GM18870 (cell line): ENCODE measurements around the gene POU6F2.

Experiments
- ATAC-seq: cut with Tn5 transposase; IDR thresholded peaks from one replicate; pipeline ENCODE4 v1.9.1; 2021; ENCODE audit warnings: moderate library complexity; ENCODE audit not compliant: unreplicated experiment

POU6F2 gene

DNA sequence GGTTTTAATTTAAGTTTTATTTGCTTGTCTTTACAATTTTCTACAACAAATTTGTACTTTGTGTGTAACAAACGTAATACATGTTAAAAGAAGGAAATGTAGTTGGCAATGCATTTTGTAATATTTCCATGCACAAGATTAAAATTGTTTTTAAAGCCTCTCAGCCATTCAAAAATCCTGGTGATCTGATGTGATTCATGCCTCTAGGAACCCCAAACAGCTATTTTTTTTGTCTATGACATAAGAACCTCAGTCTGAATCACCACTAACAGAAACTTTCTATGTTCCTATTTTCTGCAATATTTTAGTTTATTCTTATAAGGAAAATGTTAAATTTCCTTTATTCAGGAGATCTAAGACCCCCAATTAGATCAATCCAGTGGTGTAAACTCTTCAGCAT, 405.4 kb downstream of the POU6F2 start:
- ATAC-seq: no peak

DNA sequence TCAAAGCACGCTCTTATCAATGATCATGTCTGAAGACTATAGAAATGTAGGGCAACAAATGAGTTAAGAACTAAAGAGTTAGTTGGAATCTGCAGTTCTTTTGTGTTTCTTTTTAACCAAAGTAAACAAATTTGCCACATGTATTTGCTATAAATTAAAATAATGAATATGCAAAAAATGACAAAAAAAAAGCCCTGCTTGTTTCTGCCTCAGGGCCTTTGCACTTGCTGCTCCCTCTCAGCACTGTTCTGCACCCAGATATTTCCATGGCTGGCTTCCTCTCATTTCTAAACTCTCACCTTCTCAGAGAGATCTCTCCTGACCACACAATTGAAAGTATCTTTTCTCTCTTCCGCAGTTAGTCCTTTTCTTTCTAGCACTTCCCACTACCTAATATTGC, 406.7 kb downstream of the POU6F2 start:
- no peak for ATAC-seq

DNA sequence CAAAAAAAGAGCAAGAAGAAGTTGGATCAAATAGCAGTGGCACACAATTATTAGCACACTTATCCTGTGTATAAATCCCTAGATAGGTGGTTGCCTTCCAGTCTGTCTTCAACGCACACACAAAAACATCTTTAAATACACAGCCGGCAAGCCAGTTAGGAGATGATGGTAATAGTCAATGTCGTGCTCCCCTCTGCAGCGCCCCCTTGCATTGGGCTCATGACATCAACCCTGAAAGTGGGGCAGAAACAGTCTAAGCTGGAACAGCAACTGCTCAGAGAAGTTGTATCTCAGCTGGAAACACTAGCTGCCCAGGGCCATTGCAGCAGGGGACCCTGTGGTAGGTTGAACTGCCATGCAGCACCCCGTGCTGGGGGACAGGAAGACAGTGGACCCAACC, 409.0 kb downstream of the POU6F2 start:
- no peak for ATAC-seq

DNA sequence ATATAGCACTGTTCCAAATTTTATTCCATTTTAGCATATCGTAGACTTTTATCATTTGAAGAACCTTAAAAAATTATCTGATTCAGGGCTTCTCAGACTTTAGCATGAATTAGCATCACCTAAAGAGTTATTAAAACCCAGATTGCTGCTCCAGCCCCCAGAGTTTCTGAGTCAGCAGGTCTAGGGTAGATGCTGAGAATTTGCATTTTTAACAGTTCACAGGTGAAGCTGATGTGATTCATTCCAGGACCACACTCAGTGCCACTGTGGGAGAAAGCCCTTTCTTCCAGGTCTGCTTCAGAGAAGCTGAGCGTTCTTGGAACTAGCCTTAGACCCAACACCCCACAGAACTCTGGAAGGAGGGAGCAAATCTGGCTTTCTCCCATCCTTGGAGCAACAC, 414.4 kb downstream of the POU6F2 start:
- no peak for ATAC-seq

DNA sequence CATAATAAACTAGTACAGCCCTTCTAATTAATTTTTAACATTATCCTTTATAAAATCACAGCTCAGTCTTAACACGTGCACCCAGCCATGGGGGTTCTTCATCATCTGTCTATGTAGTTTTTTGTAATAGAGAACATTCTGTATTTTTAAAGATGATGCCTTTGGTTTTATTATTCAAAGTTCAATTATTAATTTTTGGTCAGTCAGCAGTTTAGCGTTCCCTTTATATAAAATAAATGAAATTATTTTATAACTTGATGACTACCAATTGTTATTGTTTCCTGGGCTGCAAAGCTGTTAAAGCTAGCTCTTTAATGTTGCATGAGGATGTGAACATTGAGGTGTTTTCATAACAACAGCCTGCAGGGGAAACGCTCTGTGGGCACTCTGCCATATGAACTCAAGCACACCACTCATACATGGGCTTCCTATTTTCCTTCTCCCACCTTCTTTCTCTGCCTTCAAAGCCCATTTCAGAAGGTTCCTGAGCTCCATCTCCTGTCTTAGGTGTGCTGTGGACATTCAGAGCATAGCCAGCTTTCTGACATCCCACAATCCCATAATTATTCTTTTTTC, 416.5 kb downstream of the POU6F2 start:
- ATAC-seq: no peak

DNA sequence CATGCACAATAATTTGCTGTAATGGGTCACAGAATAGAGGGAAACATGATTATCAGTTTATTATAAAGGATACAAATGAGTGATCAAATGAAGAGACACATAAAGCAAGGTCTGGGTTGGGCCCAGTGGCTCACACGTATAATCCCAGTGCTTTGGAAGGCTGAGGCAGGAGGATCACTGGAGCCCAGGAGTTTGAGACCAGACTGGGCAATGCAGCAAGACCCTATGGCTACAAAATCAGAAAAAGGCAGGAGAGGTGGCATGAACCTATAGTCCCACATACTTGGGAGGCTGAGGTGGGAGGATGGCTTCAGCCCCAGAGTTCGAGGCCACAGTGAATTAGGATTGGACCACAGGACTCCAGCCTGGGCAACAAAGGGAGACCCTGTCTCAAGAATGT, 421.7 kb downstream of the POU6F2 start:
- ATAC-seq: no peak

DNA sequence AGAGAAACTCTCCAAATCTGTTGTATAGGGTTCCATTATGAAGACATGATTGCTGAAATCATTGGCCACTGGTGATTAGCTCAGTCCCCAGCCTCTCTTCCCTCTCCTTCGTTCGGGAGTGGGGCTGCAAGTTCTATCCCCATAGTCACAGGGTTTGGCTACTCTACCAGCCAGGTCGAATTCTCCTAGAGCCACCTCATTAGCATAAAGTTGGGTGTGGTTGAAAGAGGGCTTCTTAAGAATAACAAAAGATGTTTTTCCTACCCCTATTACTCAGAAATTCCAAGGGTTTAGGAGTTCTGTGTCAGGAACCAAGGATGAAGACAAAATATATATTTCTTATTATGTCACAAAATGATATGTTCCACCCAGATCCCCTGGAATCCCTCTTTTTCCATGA, 422.3 kb downstream of the POU6F2 start:
- ATAC-seq: no peak

DNA sequence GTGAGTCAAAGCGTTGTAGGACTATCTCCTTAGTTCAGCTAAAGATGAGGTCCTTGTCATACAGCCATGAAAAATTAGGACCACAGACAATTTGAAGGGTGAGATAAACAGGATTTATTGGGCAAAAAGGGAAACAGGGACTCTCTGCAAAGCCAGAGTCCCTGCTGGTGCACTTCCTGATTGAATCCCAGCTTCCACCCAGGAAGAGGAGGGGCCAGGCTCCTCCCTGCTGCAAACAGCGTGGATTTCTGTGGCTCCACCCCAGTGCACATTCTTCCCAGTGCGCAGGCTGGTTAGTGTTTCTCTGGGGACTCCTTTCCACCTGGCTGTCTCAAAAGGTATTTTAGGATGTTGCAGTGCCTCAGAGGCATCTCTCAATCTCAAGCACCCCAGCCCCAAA, 423.1 kb downstream of the POU6F2 start:
- ATAC-seq: no peak

DNA sequence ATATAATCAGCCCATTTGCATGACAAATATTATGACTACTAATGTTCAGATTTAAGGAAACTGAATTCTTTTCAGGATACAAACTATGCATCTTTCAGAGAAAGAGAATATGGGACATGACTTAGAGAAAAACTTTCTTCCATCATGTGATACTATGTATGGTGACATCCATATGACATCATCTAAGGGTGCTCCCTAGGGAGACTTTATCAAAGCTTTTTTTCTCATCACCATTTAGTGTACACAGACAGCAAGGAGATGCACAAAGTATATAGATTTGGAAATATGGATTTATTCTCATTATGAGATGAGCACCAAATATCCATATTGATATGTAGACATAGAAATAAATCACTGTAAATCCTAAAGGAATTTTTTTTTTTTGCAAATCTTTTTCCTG, 424.3 kb downstream of the POU6F2 start:
- ATAC-seq: no peak

DNA sequence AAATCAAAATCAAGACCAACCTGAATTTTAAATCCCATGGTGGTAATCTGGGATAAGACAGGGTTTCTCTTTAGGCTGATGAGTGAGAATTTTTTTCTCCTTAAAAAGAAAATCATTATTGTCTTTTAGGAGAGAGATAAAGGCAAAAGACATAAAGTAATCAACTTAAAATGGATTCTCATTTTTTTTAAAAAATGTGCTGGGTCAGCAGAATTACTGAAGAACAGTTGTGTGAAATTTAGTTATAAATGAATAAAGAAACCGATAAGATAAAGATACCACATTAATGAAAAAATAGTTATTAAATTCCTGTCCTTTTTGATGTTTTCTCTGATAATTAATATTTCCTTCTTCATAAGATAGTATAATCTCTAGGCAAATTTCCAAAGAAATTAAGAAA, 427.2 kb downstream of the POU6F2 start:
- ATAC-seq: no peak

DNA sequence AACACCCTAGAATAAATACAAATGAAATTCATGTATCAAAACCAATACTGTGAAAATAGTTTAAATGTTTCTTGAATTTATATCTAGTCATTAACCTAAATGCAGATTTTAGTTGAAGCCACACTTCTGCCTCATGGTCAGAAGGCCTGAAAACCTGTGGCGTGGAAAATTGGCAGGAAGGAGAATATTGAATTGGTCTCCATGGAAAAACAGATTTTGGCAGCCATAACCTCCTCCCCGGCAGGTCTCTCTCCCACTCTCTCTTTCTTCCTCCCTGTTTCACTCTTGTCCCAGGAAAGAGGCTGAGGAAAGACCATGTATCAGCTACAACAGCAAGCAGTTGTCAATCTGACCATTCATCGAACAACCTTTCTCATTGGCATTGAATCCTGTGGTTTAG, 427.9 kb downstream of the POU6F2 start:
- ATAC-seq: no peak

DNA sequence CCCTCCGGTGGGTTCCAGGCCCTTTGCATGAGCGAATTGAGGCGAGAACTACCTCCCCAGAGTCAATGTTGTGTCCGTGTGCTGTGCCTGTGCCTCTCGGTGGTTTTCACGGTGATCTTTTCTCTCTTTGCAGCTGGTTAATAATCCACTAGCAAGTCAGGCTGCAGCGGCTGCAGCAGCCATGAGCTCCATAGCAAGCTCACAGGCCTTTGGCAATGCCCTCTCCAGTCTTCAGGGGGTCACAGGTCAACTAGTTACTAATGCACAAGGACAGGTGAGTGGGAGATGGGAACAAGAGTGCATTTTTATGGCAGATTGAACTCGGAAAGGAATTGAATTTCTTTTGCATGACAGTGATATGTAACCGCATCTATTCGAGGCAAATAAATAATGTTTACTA, 428.8 kb downstream of the POU6F2 start:
- ATAC-seq: no peak

DNA sequence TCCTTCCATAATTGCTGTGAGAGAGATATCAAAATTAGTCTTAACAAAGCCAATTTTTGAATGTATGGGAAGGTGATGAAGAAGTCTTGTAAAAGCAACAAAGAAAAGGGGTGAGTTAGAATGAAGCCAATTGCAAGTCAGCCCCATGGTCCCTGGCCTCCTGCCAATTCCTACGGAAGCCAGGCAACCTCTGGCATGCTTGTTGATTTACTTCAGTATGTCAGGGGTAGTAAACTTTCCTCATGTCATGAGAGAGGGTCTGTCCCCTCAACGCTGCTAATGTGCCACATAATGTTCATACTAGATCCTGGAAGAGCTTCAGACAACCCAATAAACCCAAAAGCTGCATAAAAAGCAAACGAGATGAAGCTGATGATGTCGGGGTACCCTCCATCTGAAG, 429.4 kb downstream of the POU6F2 start:
- ATAC-seq: no peak

DNA sequence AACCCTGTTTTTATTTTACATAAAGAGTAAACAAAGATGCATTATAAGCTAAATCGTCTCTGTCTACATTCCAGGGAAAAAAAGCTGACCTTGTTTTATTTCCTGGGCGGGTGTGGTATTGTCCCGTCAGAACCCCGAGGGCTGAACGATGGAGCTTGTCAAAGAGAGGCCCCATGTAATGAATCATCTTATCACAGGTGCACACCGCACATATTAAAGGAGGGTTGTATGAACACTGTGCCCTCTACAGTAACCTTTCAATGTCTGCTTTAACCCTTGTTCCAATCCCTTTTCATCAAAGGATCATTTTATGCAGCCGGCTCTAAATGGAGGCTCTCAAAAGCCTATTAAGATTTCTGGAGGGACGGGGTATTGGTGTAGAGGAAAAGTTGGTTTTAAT, 430.0 kb downstream of the POU6F2 start:
- ATAC-seq: no peak

DNA sequence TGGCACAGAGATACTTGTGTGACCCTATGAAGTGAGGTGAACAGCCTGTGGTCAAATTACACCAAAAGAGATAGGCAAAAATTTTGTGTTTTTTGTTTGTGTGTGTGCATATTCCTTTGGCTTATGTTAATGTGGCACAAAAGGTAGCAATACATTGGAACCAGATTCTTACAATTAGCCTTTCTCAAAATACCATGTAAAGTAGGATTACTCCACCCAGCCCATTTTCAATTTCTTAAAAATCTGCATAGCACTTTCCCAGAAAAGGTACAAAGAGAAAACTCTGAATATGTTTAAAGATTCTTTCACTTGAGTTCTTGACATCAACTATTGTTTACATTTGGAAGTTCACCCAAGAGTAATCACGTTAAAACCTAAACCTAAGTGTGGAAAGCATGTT, 431.2 kb downstream of the POU6F2 start:
- ATAC-seq: no peak

DNA sequence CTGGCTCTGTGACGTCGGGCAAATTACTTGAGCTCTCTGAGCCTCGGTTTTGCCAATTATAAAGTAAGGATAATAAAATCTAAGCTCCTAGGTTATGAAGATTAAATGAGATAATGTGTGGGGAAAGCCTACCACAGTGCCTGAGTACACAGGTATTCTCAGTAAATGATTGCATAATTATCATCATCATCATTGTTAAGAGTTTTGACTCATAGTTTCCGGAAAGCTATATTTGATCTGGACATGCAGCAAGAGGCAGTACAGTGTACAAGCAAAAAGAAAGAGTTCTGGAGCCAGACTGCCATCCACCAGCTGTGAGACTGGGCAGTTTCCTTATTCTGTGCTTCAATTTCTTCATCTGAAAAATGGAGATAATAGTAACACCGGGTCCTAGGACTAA, 432.9 kb downstream of the POU6F2 start:
- no peak for ATAC-seq

DNA sequence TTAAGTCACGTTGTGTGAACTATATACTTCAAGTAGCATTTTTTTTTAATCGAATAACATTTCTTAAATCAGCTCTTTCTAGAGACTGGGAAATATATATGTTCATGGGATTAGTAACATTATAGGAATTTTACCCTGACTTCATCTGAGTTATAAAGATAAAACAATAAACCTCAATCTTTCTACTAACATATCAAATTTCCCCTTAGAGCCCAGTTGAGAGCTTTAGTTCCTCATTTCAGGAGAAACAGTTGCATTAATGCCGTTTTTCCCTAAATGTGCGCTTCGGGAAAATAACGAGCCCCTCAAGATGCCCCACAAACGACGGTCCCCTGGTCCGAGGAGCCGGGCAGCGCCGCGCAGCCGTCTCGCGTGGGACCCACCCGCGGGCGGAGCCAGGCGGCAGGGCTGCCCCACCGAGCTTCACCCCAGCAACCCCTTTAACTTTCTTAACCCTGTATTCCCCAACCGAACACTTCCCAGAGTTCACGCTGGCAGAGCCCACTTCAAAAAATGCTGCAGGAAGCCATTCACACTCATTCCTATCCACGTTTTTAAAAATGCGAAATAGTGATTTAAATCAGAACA, 436.0 kb downstream of the POU6F2 start:
- ATAC-seq: no peak

DNA sequence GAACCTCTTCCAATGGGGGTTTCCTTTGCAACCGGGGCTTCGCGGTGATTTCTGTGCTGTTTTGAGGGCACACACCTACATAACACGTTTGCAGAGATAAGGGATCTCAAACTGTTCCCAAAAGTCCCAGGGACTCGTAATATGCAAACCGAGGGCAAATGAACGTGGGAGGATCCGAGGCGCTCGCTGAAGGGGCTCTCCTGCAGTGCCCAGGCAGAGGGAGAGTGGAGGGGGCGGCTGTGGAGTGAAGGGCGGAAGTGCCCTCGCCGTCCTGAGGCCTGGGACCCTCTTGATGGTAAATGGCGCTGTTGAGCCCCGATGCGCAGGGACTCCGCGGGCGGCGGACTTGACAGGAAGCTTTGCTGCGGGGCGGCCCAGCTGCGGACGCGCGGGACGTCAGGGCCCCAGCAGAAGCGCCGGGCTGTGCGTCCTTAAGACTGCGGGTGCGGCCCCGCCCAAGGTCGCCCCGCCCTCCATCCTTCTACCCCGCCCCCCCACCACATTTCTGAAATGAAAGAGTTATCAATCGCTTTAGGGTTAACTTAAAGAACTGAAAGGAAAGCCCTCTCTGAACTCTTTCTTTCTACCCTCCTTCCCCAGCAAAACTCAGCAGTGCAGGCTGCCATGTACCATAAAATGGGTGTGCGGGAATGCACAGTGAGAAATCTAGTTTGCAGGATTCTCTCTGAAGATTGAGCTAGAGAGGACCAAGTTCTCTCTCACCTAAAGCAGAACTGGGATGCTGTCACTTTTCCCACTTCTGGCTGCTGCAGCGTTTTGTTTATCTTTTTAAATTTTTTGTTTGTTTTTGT, 436.7 kb downstream of the POU6F2 start:
- peak; percentile 64 for ATAC-seq

DNA sequence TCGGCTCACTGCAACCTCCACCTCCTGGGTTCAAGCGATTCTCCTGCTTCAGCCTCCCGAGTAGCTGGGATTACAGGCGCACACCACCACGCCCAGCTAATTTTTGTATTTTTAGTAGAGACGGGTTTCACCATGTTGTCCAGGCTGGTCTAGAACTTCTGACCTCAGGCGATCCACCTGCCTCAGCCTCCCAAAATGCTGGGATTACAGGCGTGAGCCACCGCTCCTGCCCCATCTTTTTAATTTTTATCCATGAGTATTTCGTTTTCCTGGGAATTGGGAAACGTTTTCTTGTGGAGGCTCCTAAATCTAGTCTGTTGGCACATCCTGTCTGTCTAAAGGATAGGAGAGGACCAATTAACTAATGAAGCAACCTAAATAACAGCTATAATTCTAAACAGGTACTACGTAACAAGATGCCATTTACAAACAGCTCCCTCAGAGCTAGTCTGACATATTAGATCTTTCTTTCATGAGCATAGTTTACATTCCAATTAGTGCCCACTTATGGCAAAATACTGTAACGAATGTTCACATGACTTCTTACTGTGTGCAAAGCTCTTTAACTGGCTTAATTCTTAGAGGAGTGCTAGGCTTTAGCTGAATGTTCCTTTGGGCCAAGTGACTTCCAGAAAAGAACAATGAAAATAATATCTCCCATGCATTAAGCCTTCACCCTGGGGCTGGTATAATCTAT, 437.5 kb downstream of the POU6F2 start:
- no peak for ATAC-seq

DNA sequence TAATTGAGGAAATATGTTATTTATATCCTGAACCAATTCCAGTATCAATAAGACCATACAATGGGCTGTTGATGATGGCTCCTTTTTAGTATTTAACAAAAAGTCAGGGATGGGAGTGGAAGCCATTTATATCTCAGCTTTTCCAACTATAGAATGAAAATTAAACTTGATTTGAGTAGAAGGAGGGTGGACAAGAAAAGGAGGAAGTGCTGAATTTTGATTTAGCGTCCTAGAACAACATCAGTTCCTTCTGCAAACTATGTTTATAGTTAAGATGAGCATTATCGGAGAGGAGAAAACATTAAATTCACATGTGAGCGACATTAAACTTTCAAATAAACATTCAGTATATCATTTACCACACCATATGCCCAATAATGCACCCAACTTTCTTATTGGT, 439.2 kb downstream of the POU6F2 start:
- no peak for ATAC-seq

DNA sequence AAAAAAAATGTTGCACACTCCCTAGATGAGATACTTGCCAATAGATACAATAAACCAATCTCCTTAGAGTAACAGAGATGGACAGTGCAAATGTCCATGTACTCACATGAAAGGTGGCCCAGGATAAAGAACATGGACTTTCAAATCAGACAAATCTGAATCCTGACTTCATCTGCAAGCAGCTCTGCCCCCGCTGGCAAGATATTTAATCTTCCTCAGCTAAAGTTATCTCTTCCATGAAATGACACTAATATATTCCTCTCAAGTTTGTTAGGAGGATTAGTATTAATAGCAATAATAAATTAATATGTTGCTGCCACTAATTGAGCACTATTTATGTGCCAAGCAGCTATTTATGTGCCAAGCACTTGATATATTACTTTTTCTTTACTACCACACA, 439.9 kb downstream of the POU6F2 start:
- ATAC-seq: no peak

DNA sequence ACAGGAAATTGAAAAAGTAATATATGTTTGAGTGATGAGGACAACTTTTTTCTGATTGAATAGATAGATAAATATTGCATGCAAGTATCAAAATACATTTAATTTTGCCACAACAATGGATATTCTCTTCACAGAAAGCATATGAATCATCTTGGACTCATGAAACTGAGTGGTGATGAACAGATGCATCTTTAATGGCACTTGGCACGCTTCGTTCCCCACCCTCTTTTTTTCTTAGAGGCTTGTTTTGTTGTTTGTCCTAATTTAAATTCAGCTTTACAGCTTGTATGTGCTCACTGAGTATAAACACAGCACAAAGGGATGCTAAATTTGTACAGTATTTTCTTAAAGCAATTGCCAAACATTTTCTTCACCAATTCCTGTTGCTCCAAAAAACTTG, 443.5 kb downstream of the POU6F2 start:
- ATAC-seq: no peak
